GM21723 (cell line): ENCODE measurements around the gene SEH1L.

Experiments used
- ATAC-seq: cut with Tn5 transposase; IDR thresholded peaks from one replicate; pipeline ENCODE4 v1.9.1; 2021; ENCODE audit warnings: mild to moderate bottlenecking, moderate library complexity; ENCODE audit not compliant: unreplicated experiment

SEH1L gene

DNA sequence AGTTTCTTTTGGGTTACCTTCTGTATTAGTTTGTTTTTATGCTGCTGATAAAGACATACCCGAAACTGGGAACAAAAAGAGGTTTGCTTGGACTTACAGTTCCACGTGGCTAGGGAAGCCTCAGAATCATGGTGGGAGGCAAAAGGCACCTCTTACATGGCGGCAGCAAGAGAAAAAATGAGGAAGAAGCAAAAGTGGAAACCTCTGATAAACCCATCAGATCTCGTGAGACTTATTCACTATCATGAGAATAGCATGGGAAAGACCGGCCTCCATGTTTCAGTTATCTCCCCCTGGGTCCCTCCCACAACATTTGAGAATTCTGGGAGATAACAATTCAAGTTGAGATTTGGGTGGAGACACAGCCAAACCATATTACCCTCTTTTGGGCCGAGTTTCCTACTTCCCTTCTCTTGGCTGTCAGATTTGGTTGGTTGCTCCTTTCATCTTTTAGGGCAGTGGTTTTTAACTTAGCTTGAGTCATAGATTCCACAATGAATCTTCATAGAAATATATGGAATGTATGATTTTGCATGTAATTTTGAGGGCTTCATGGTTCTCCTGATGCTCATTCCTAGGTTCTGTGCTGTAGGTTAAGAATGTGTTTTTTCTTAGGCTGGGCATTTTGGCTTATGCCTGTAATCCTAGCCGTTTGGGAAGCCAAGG is 87.6 kb downstream of the SEH1L start:
- ATAC-seq = no peak

DNA sequence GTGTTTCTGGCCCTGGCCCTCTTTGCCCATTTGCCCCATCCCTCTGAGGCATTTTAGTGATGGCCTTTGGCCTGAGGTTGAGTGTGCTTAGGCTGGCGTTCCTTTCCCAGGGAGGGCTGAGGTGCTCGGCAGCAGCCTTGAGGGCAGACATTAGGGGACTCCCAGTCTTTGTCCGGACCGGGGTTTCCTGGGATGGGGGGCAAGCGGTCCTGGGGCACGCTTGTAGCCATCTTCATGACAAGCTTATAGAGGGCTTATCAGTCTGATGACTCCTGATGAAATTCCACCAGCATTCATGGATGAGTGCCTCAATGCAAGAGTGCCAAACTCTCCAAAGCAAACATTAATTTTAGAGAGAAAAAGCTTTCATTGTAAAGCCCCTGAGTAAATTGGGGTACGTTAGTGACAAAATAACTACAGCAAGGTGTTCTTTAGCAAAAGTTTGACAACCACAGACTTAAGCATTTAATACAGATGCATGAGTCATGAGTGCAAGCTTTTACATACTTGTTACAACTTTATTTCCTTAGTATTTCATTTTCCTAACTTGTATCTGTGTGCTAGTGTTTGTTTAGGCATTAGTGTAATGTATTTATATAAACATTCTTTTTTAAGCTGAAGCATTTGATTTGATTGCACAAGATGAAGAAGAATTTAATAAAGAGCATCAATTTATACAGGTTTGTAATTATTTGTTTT is 89.0 kb downstream of the SEH1L start:
- ATAC-seq = no peak
